Measurements from ENCODE around the gene IL17A.

DNA sequence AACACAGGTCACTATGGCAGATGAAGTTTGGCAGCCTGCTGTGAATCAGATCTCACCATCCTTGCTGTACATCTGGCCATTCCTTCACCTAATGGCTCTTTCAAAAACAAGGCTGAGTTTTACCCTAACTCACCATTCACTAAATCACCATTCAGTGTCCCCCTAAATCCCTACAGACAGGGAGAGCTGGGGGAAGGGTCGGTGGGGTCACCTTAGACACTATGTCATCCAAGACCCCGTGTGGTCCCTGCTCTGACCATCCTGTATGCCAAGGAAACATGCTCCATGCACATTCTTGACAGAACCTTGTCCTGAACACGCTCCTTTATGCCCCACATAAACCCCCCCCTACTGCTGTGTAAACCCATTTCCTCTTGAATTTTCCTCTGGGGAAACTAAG is 31.8 kb upstream of the IL17A start:
- TF ChIP-seq, protein P1, sequence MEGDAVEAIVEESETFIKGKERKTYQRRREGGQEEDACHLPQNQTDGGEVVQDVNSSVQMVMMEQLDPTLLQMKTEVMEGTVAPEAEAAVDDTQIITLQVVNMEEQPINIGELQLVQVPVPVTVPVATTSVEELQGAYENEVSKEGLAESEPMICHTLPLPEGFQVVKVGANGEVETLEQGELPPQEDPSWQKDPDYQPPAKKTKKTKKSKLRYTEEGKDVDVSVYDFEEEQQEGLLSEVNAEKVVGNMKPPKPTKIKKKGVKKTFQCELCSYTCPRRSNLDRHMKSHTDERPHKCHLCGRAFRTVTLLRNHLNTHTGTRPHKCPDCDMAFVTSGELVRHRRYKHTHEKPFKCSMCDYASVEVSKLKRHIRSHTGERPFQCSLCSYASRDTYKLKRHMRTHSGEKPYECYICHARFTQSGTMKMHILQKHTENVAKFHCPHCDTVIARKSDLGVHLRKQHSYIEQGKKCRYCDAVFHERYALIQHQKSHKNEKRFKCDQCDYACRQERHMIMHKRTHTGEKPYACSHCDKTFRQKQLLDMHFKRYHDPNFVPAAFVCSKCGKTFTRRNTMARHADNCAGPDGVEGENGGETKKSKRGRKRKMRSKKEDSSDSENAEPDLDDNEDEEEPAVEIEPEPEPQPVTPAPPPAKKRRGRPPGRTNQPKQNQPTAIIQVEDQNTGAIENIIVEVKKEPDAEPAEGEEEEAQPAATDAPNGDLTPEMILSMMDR (IDR thresholded peaks at IDR 0.05): no peak
- TF ChIP-seq POLR2A (IDR thresholded peaks at IDR 0.05): no peak

All from thyroid gland (tissue), 4 donors.